Nephron (organoid): ENCODE measurements around the gene GLIPR2.

Experiments
- H3K27ac Mint-ChIP-seq, 3 experiments: 2 replicates each; pipeline ENCODE4 v1.8.0; 2020; ENCODE audit warnings: mixed read lengths in 3 of 3, mild to moderate bottlenecking in 2 of 3, moderate library complexity in 1 of 3
- H3K27me3 Mint-ChIP-seq: 2 replicates; pipeline ENCODE4 v1.8.0; 2021; ENCODE audit warnings: low read depth, mild to moderate bottlenecking, moderate library complexity, mixed read lengths
- H3K36me3 Mint-ChIP-seq: 2 replicates; pipeline ENCODE4 v1.8.0; 2020; ENCODE audit warnings: low read depth, mixed read lengths
- H3K4me1 Mint-ChIP-seq: 2 replicates; pipeline ENCODE4 v1.8.0; 2020; ENCODE audit warnings: mixed read lengths
- H3K4me3 Mint-ChIP-seq, 3 experiments: 2 replicates each; pipeline ENCODE4 v1.8.0; 2020; ENCODE audit warnings: mild to moderate bottlenecking in 3 of 3, mixed read lengths in 3 of 3, moderate library complexity in 2 of 3
- H3K9me3 Mint-ChIP-seq: 2 replicates; pipeline ENCODE4 v1.8.0; 2020; ENCODE audit warnings: mixed read lengths
- TF ChIP-seq, protein P1 (sequence below), 3 experiments: fragments of 200-600 bp; sonication (generic); IDR thresholded peaks; one replicate each; pipeline ENCODE4 v1.5.0; 2021; ENCODE audit warnings: antibody characterized with exemption in 3 of 3; ENCODE audit not compliant: unreplicated experiment in 3 of 3

Gene GLIPR2

GRCh38 chr9:36164372-36164771 lies 27.8 kb downstream of the GLIPR2 start:
- no peaks in the 10 kb centered on the region for H3K9me3 Mint-ChIP-seq
- H3K4me3 Mint-ChIP-seq = peak overlapping the region; percentile 22 to 80 (median 79)
- H3K4me1 Mint-ChIP-seq = peaks cover 66% of the 10 kb centered on the region
- no peaks in the 10 kb centered on the region for H3K27me3 Mint-ChIP-seq
- TF ChIP-seq, protein P1, sequence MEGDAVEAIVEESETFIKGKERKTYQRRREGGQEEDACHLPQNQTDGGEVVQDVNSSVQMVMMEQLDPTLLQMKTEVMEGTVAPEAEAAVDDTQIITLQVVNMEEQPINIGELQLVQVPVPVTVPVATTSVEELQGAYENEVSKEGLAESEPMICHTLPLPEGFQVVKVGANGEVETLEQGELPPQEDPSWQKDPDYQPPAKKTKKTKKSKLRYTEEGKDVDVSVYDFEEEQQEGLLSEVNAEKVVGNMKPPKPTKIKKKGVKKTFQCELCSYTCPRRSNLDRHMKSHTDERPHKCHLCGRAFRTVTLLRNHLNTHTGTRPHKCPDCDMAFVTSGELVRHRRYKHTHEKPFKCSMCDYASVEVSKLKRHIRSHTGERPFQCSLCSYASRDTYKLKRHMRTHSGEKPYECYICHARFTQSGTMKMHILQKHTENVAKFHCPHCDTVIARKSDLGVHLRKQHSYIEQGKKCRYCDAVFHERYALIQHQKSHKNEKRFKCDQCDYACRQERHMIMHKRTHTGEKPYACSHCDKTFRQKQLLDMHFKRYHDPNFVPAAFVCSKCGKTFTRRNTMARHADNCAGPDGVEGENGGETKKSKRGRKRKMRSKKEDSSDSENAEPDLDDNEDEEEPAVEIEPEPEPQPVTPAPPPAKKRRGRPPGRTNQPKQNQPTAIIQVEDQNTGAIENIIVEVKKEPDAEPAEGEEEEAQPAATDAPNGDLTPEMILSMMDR (IDR thresholded peaks at IDR 0.05; ENCODE audit: unreplicated experiment in 3 of 3) = no peak
- no peaks in the 10 kb centered on the region for H3K36me3 Mint-ChIP-seq
- H3K27ac Mint-ChIP-seq = peak overlapping the region; percentile 99 to 100 (median 100)

DNA sequence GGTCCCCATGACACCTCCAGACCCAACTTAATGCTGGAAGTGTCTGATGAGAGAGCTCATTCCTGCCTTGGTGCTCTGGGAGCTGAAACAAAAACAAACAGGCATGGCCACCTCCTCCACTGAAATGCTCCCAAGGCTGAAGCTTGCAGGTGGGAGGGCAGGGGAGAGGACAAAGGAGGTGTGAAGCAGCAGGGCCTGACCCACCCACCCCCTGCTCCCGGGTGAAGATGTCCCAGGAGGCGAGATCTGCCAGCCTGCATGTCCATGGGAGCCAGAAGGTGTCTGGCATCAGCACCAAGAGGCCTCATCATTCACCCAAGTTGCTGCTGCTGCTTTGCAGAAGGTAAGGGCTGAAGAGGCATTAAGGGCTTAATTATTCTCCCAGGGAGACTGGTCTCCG lies 28.5 kb downstream of the GLIPR2 start:
- TF ChIP-seq, protein P1 (IDR thresholded peaks at IDR 0.05; ENCODE audit: unreplicated experiment in 3 of 3) = no peak
- Mint-ChIP-seq H3K27me3 (no peaks in the 10 kb centered on the region), H3K27ac (peak overlapping the region; percentile 99 to 100 (median 100)), H3K4me3 (peak overlapping the region; percentile 58 to 80 (median 79)), H3K4me1 (peaks cover 63% of the 10 kb centered on the region), H3K36me3 (no peaks in the 10 kb centered on the region), H3K9me3 (no peaks in the 10 kb centered on the region)

GRCh38 chr9:36165826-36166167 lies 29.3 kb downstream of the GLIPR2 start:
- peak overlapping the region in 2 of 3 experiments; percentile 79 to 80 for H3K4me3 Mint-ChIP-seq
- H3K36me3 Mint-ChIP-seq = no peaks in the 10 kb centered on the region
- TF ChIP-seq, protein P1 (IDR thresholded peaks at IDR 0.05; ENCODE audit: unreplicated experiment in 3 of 3) = no peak
- no peaks in the 10 kb centered on the region for H3K27me3 Mint-ChIP-seq
- H3K4me1 Mint-ChIP-seq = peaks cover 56% of the 10 kb centered on the region
- no peaks in the 10 kb centered on the region for H3K9me3 Mint-ChIP-seq
- peak overlapping the region; percentile 38 to 99 (median 88) for H3K27ac Mint-ChIP-seq

GRCh38 chr9:36166168-36166927 lies 29.8 kb downstream of the GLIPR2 start:
- H3K9me3 Mint-ChIP-seq = no peaks in the 10 kb centered on the region
- H3K4me1 Mint-ChIP-seq = peaks cover 51% of the 10 kb centered on the region
- TF ChIP-seq, protein P1 (IDR thresholded peaks at IDR 0.05; ENCODE audit: unreplicated experiment in 3 of 3) = peak; percentile 94 to 99 (median 98)
- H3K27ac Mint-ChIP-seq = peak overlapping the region in 2 of 3 experiments; percentile 83 to 99
- H3K27me3 Mint-ChIP-seq = no peaks in the 10 kb centered on the region
- peak overlapping the region; percentile 50 to 80 (median 79) for H3K4me3 Mint-ChIP-seq
- H3K36me3 Mint-ChIP-seq = no peaks in the 10 kb centered on the region

GRCh38 chr9:36169166-36169565 lies 32.6 kb downstream of the GLIPR2 start, which contains the start of gene CCIN:
Gene CCIN, plus strand, starts transcription at chr9:36169388. Its CDS starts 115 bp downstream, at chr9:36169503.
- Mint-ChIP-seq H3K4me1 (peaks cover 24% of the 10 kb centered on the region), H3K4me3 (no peak within 1 kb of the TSS), H3K36me3 (no peaks in the 10 kb centered on the region), H3K27ac (peak within 1 kb of the TSS in 1 of 3 experiments; percentile 60), H3K27me3 (no peaks in the 10 kb centered on the region), H3K9me3 (no peaks in the 10 kb centered on the region)
- TF ChIP-seq, protein P1 (IDR thresholded peaks at IDR 0.05; ENCODE audit: unreplicated experiment in 3 of 3) = no peak

DNA sequence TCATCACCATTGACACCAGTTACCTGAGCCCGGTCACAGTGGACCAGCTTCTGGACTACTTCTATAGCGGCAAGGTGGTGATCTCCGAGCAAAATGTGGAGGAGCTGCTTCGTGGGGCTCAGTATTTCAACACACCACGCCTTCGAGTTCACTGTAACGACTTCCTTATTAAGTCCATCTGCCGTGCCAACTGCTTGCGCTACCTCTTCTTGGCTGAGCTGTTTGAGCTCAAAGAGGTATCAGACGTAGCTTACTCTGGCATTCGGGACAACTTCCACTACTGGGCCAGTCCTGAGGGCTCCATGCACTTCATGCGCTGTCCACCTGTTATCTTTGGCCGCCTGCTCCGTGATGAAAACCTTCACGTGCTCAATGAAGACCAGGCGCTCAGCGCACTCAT lies 33.2 kb downstream of the GLIPR2 start:
- Mint-ChIP-seq H3K9me3 (no peaks in the 10 kb centered on the region), H3K27ac (no peak overlapping the region), H3K36me3 (no peaks in the 10 kb centered on the region), H3K27me3 (peaks cover 3% of the 10 kb centered on the region), H3K4me3 (no peak overlapping the region), H3K4me1 (peaks cover 20% of the 10 kb centered on the region)
- TF ChIP-seq, protein P1 (IDR thresholded peaks at IDR 0.05; ENCODE audit: unreplicated experiment in 3 of 3) = no peak
